H9 (cell line): ENCODE data around the gene ANKS1B. TPM values are rescaled to one million over a fixed set of nuclear protein-coding genes. Genes with fewer than 3 reads are reported as not detected.

Experiments used
- DNase-seq: peaks from one replicate; pipeline ENCODE4 v3.0.0-alpha.2; 2017
- H2AFZ ChIP-seq: one replicate; pipeline ENCODE4 v1.6.1; 2013; ENCODE audit warnings: mild to moderate bottlenecking, low read length, control low read depth, moderate library complexity
- H2AK5ac ChIP-seq: 2 replicates; pipeline ENCODE4 v1.6.1; 2013; ENCODE audit warnings: low read length, control low read depth, mixed read lengths; ENCODE audit not compliant: insufficient read length
- H2BK120ac ChIP-seq: one replicate; pipeline ENCODE4 v1.6.1; 2013; ENCODE audit warnings: low read depth, mild to moderate bottlenecking, low read length, control low read depth, inconsistent platforms; ENCODE audit not compliant: poor library complexity, severe bottlenecking
- H2BK12ac ChIP-seq: 2 replicates; pipeline ENCODE4 v1.6.1; 2013; ENCODE audit warnings: low read length, control low read depth, mixed read lengths, low read depth; ENCODE audit not compliant: insufficient read length
- H2BK15ac ChIP-seq: 2 replicates; pipeline ENCODE4 v1.6.1; 2013; ENCODE audit warnings: low read depth, low read length, control low read depth
- H2BK20ac ChIP-seq: one replicate; pipeline ENCODE4 v1.6.1; 2013; ENCODE audit warnings: low read depth, mild to moderate bottlenecking, low read length, control low read depth, inconsistent platforms; ENCODE audit not compliant: poor library complexity, severe bottlenecking
- H2BK5ac ChIP-seq: 2 replicates; pipeline ENCODE4 v1.6.1; 2013; ENCODE audit warnings: low read length, control low read depth, mixed read lengths; ENCODE audit not compliant: insufficient read length
- H3K14ac ChIP-seq: 2 replicates; pipeline ENCODE4 v1.6.1; 2013; ENCODE audit warnings: low read length, control low read depth; ENCODE audit not compliant: insufficient read depth
- H3K18ac ChIP-seq: 2 replicates; pipeline ENCODE4 v1.6.1; 2013; ENCODE audit warnings: low read depth, mild to moderate bottlenecking, mixed read lengths, low read length, control low read depth; ENCODE audit not compliant: insufficient read length
- H3K23ac ChIP-seq: 2 replicates; pipeline ENCODE4 v1.6.1; 2013; ENCODE audit warnings: low read length, control low read depth, mixed read lengths, low read depth; ENCODE audit not compliant: insufficient read length
- H3K23me2 ChIP-seq: 2 replicates; pipeline ENCODE4 v1.6.1; 2013; ENCODE audit warnings: low read depth, mild to moderate bottlenecking, mixed read lengths, low read length, control low read depth; ENCODE audit not compliant: insufficient read length, poor library complexity, severe bottlenecking
- H3K27ac ChIP-seq: 2 replicates; pipeline ENCODE4 v1.5.1; 2013; ENCODE audit warnings: low read length, control low read depth, mixed read lengths, low read depth; ENCODE audit not compliant: insufficient read length
- H3K27me3 ChIP-seq: 2 replicates; pipeline ENCODE4 v1.6.1; 2013; ENCODE audit warnings: low read length, control low read depth, inconsistent platforms; ENCODE audit not compliant: insufficient read depth
- H3K4ac ChIP-seq: 2 replicates; pipeline ENCODE4 v1.6.1; 2013; ENCODE audit warnings: low read depth, mild to moderate bottlenecking, control low read depth, inconsistent platforms, low read length, moderate library complexity
- H3K4me1 ChIP-seq: 2 replicates; pipeline ENCODE4 v1.6.1; 2013; ENCODE audit warnings: low read length, control low read depth, inconsistent platforms; ENCODE audit not compliant: insufficient read depth
- H3K4me2 ChIP-seq: 2 replicates; pipeline ENCODE4 v1.6.1; 2013; ENCODE audit warnings: low read length, control low read depth, mixed read lengths; ENCODE audit not compliant: insufficient read length, insufficient read depth
- H3K56ac ChIP-seq: 2 replicates; pipeline ENCODE4 v1.6.1; 2013; ENCODE audit warnings: low read depth, mild to moderate bottlenecking, mixed read lengths, low read length, control low read depth; ENCODE audit not compliant: insufficient read length
- H3K79me1 ChIP-seq: 2 replicates; pipeline ENCODE4 v1.6.1; 2013; ENCODE audit warnings: low read depth, mild to moderate bottlenecking, moderate library complexity, low read length, control low read depth, inconsistent platforms; ENCODE audit not compliant: insufficient read depth, poor library complexity, severe bottlenecking
- H3K79me2 ChIP-seq: 2 replicates; pipeline ENCODE4 v1.6.1; 2013; ENCODE audit warnings: low read length, control low read depth, inconsistent platforms; ENCODE audit not compliant: insufficient read depth
- H3K9ac ChIP-seq: 2 replicates; pipeline ENCODE4 v1.6.1; 2013; ENCODE audit warnings: low read length, control low read depth, mixed read lengths; ENCODE audit not compliant: insufficient read length; ENCODE audit errors: extremely low read depth
- H3K9me3 ChIP-seq: one replicate; pipeline ENCODE4 v1.6.1; 2013; ENCODE audit warnings: low read depth, low read length, inconsistent platforms; ENCODE audit not compliant: control insufficient read depth
- H3T11ph ChIP-seq: one replicate; pipeline ENCODE4 v1.6.1; 2013; ENCODE audit warnings: mild to moderate bottlenecking, low read length, control low read depth, inconsistent platforms
- H4K20me1 ChIP-seq: one replicate; pipeline ENCODE4 v1.6.1; 2013; ENCODE audit not compliant: control insufficient read depth, insufficient read length, insufficient read depth
- H4K5ac ChIP-seq: 2 replicates; pipeline ENCODE4 v1.6.1; 2013; ENCODE audit warnings: low read depth, mild to moderate bottlenecking, mixed read lengths, low read length, control low read depth; ENCODE audit not compliant: insufficient read length
- H4K8ac ChIP-seq: replicated peaks from 2 replicates; pipeline ENCODE4 v1.6.1; 2013; ENCODE audit warnings: low read length, control low read depth, mixed read lengths, low read depth; ENCODE audit not compliant: insufficient read length
- H4K91ac ChIP-seq: 2 replicates; pipeline ENCODE4 v1.6.1; 2013; ENCODE audit warnings: low read depth, mild to moderate bottlenecking, moderate library complexity, mixed read lengths, low read length, control low read depth; ENCODE audit not compliant: insufficient read length
- H3K27ac Mint-ChIP-seq, 3 experiments: 2 replicates in 2 of 3; 3 replicates in 1 of 3; pipeline ENCODE4 v1.8.0; 2020 to 2021; ENCODE audit warnings: mixed read lengths in 3 of 3, mild to moderate bottlenecking in 1 of 3, moderate library complexity in 1 of 3
- H3K27me3 Mint-ChIP-seq: 2 replicates; pipeline ENCODE4 v1.8.0; 2021; ENCODE audit warnings: low read depth, mild to moderate bottlenecking, moderate library complexity, mixed read lengths
- H3K36me3 Mint-ChIP-seq, 3 experiments: 2 replicates in 2 of 3; 3 replicates in 1 of 3; pipeline ENCODE4 v1.8.0; 2020 to 2021; ENCODE audit warnings: low read depth in 3 of 3, mixed read lengths in 3 of 3; ENCODE audit not compliant: insufficient read depth in 1 of 3
- H3K4me1 Mint-ChIP-seq, 2 experiments: 2 replicates each; pipeline ENCODE4 v1.8.0; 2020; ENCODE audit warnings: mixed read lengths in 2 of 2
- H3K4me3 Mint-ChIP-seq, 2 experiments: 2 replicates in 1 of 2; 3 replicates in 1 of 2; pipeline ENCODE4 v1.8.0; 2020 to 2021; ENCODE audit warnings: mild to moderate bottlenecking in 2 of 2, mixed read lengths in 2 of 2, moderate library complexity in 1 of 2
- H3K9me3 Mint-ChIP-seq, 2 experiments: 2 replicates in 1 of 2; 3 replicates in 1 of 2; pipeline ENCODE4 v1.8.0; 2020; ENCODE audit warnings: mild to moderate bottlenecking in 2 of 2, mixed read lengths in 2 of 2, moderate library complexity in 1 of 2
- CTCF ChIP-seq: fragments of 200-600 bp; sonication (generic); conservative IDR thresholded peaks from 3 replicates; pipeline ENCODE4 v1.8.0; 2021; ENCODE audit warnings: antibody characterized with exemption, mild to moderate bottlenecking
- WGBS: extraction: QIAGEN DNeasy Blood & Tissue Kit; methylation state at CpG from one replicate; pipeline ENCODE4 v1.1.7; 2013; ENCODE audit warnings: missing lambda C conversion rate, low lambda C conversion rate, mixed read lengths; ENCODE audit not compliant: insufficient read length; ENCODE audit errors: extremely low coverage; 5-methylcytosine and 5-hydroxymethylcytosine counted together
- total RNA-seq: library from RNA; stranded (reverse); gene quantifications from 2 replicates; pipeline ENCODE4 v1.2.1, GENCODE V29; 2021

The ANKS1B gene
- total RNA-seq, 1 experiment from 2014 or later: 4.1 TPM

GRCh38 chr12:98999559-98999958, 985.2 kb downstream of the ANKS1B start:
- no peak for DNase-seq
- Histone ChIP-seq H3K23ac (no peak overlapping the region), H3K56ac (no peak overlapping the region), H3K79me2 (no peaks in the 10 kb centered on the region), H2BK15ac (no peak overlapping the region), H3K4me1 (no peaks in the 10 kb centered on the region), H2BK120ac (no peak overlapping the region), H4K91ac (no peak overlapping the region), H2AFZ (no peak overlapping the region), H4K5ac (no peak overlapping the region), H2BK5ac (no peak overlapping the region), H3T11ph (no peak overlapping the region), H3K4ac (no peak overlapping the region), H3K4me2 (no peak overlapping the region), H2BK20ac (no peak overlapping the region), H4K20me1 (no peaks in the 10 kb centered on the region), H3K27me3 (no peaks in the 10 kb centered on the region), H4K8ac (no peak overlapping the region), H3K9me3 (no peaks in the 10 kb centered on the region), H2AK5ac (no peak overlapping the region), H3K23me2 (no peaks in the 10 kb centered on the region), H3K14ac (no peak overlapping the region), H3K9ac (no peak overlapping the region), H2BK12ac (no peak overlapping the region), H3K27ac (no peak overlapping the region), H3K18ac (no peak overlapping the region), H3K79me1 (no peaks in the 10 kb centered on the region)
- no peaks in the 10 kb centered on the region for H3K27me3 Mint-ChIP-seq
- H3K4me1 Mint-ChIP-seq: no peaks in the 10 kb centered on the region
- no peak for TF ChIP-seq CTCF
- H3K36me3 Mint-ChIP-seq: no peaks in the 10 kb centered on the region
- no peaks in the 10 kb centered on the region for H3K9me3 Mint-ChIP-seq
- no CpG with 5 or more reads among the region's 7 CpGs for WGBS
- no peak overlapping the region for H3K27ac Mint-ChIP-seq
- no peak overlapping the region for H3K4me3 Mint-ChIP-seq
